ENCODE data around the gene FARSA.

DNA sequence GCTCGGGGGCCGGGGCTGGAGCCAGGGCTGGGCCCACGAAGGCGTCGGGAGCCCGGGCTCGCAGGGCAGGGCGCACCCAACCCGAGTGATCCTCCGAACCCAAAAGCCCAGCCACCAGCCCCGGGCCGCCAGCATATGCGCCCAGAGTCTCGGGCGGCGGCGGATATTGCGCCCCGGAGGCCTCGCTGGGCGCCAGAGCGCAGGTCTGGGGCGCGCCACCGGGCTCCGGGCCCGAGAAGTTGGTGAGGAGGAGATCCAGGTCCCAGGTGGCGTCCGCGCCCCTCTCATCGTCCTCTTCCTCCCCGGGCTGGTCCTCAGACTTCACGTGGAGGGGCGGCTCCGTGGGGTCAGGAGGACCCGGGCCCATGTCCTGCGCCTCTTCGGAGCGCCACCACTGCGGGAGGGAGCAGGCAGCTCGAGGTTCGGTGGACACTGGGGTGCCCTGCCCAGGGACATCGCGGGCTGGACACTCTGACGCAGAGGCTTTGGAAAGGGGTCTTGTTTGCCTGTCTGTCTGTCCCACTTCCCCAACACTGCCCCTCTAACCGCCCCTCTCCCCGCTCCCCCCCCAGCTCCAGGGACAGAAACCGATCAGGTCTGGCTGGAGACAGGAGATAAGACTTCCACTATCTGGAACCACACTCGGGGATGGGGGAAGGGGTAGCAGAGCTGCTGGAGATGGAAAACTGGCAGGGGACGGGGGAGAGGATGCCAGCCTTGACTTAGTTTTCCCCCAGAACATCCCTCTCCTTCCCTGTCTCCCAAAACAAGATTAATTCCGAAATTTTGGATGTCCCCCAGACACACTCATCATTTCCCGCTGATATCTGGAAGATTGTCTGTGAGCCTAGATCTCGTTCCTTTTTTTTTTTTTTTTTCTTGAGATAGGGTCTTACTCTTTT, 47.5 kb downstream of the FARSA start:
- TF ChIP-seq POLR2A (IDR thresholded peaks at IDR 0.05; ENCODE audit: low read length) (no peak), GATA1 (IDR thresholded peaks at IDR 0.05; ENCODE audit: low read depth, low read length) (peak; percentile 37)

Data from erythroblast (primary cell).